Activated T-cell treated with anti-CD3 and anti-CD28 coated beads for 1 hour (primary cell): ENCODE results near the gene FCER1G.
A peak's percentile ranks its signal among the peaks of the same experiment; 100 is the strongest.
"Not testable (repeated sequence)": the region's sequence is repeated elsewhere in the genome, so short reads cannot be mapped to it uniquely, and the experiment has no call there.

Experiments used
- DNase-seq: peaks from one replicate; pipeline ENCODE4 v3.0.0-alpha.2; 2020; ENCODE audit warnings: low read depth

FCER1G gene

GRCh38 chr1:161206411-161207140 lies 8.5 kb upstream of the FCER1G start:
- DNase-seq = no peak

- DNase-seq = no peak
These were observed 7.9 kb upstream of the FCER1G start for GRCh38 chr1:161207173-161207572.

GRCh38 chr1:161209790-161210409 lies 5.2 kb upstream of the FCER1G start:
- DNase-seq = peak; percentile 59

GRCh38 chr1:161214369-161214768 lies 726 bp upstream of the FCER1G start:
- DNase-seq = no peak

- DNase-seq = no peak
These were observed 2.0 kb downstream of the FCER1G start for GRCh38 chr1:161216945-161217712.

- no peak for DNase-seq
These were observed 2.7 kb downstream of the FCER1G start for GRCh38 chr1:161217831-161218230.

- no peak for DNase-seq
These were observed 3.4 kb downstream of the FCER1G start for GRCh38 chr1:161218301-161219077.

- no peak for DNase-seq
These were observed 4.2 kb downstream of the FCER1G start for GRCh38 chr1:161219078-161219892.

GRCh38 chr1:161220002-161220401 lies 4.9 kb downstream of the FCER1G start:
- no peak for DNase-seq

GRCh38 chr1:161222175-161223019 lies 7.3 kb downstream of the FCER1G start:
- no peak for DNase-seq

- no peak for DNase-seq
These were observed 9.0 kb downstream of the FCER1G start for GRCh38 chr1:161223805-161224694.

- DNase-seq = not testable (repeated sequence)
These were observed 9.6 kb downstream of the FCER1G start for GRCh38 chr1:161224695-161225087.

- no peak for DNase-seq
These were observed 10.1 kb downstream of the FCER1G start for GRCh38 chr1:161225178-161225533.

GRCh38 chr1:161225534-161226319 lies 10.6 kb downstream of the FCER1G start, which contains the start of gene TOMM40L:
Gene TOMM40L, plus strand, starts transcription at chr1:161226060. Its CDS starts 430 bp downstream, at chr1:161226490.
- DNase-seq = peak; percentile 74

- DNase-seq = no peak
These were observed 11.2 kb downstream of the FCER1G start for GRCh38 chr1:161226320-161226711.

GRCh38 chr1:161226759-161227158 lies 11.7 kb downstream of the FCER1G start:
- DNase-seq = no peak

- peak; percentile 93 for DNase-seq
These were observed 12.2 kb downstream of the FCER1G start for GRCh38 chr1:161227196-161227871.

GRCh38 chr1:161228032-161228431 lies 12.9 kb downstream of the FCER1G start:
- DNase-seq = no peak
